ENCODE results near the gene ASCC3.

GRCh38 chr6:100664274-100665040, 216.7 kb downstream of the ASCC3 start:
- TF ChIP-seq CTCF (IDR thresholded peaks at IDR 0.05; ENCODE audit: low read length) (peak; percentile 56), EZH2 (IDR thresholded peaks at IDR 0.05; ENCODE audit: borderline replicate concordance, low read length) (no peak)

All from OCI-LY1 (cell line).